Choroid plexus epithelial cell (primary cell): Measurements from ENCODE around the gene CLIC1.

Experiments
- DNase-seq: peaks from one replicate; pipeline ENCODE4 v3.0.0-alpha.2; 2010; ENCODE audit warnings: low read depth
- H3K4me3 ChIP-seq: 2 replicates; pipeline ENCODE4 v1.5.1; 2011; ENCODE audit warnings: low read depth, mild to moderate bottlenecking, control low read depth, low read length, moderate library complexity
- CTCF ChIP-seq: conservative IDR thresholded peaks from 2 replicates; pipeline ENCODE4 v1.5.1; 2011; ENCODE audit warnings: low read depth, mild to moderate bottlenecking, control low read depth, inconsistent platforms, low read length, moderate library complexity

The CLIC1 gene

GRCh38 chr6:31705931-31706330 is 30.4 kb downstream of the CLIC1 start:
- DNase-seq = no peak
- TF ChIP-seq CTCF = no peak
- H3K4me3 ChIP-seq = no peak overlapping the region

GRCh38 chr6:31702819-31703716 is 33.3 kb downstream of the CLIC1 start, which contains the start of gene ABHD16A:
TSS of gene ABHD16A (minus strand) at chr6:31703324. CDS start at chr6:31703281, 43 bp downstream.
- DNase-seq = peak; percentile 99
- peak within 1 kb of the TSS; percentile 78 for H3K4me3 ChIP-seq
- no peak for TF ChIP-seq CTCF

- no peak for TF ChIP-seq CTCF
- DNase-seq = no peak
- peak overlapping the region; percentile 78 for H3K4me3 ChIP-seq
These were observed 33.9 kb downstream of the CLIC1 start for GRCh38 chr6:31702405-31702818.

- H3K4me3 ChIP-seq = peak overlapping the region; percentile 78
- peak; percentile 53 for DNase-seq
- TF ChIP-seq CTCF = no peak
These were observed 34.5 kb downstream of the CLIC1 start for GRCh38 chr6:31701666-31702404.

GRCh38 chr6:31700740-31701401 is 35.5 kb downstream of the CLIC1 start:
- no peak overlapping the region for H3K4me3 ChIP-seq
- TF ChIP-seq CTCF = no peak
- no peak for DNase-seq

GRCh38 chr6:31697555-31697954 is 38.8 kb downstream of the CLIC1 start:
- DNase-seq = peak; percentile 16
- TF ChIP-seq CTCF = no peak
- no peak overlapping the region for H3K4me3 ChIP-seq
